Neural crest cell (in vitro differentiated cells): Measurements from ENCODE around the gene CLHC1. TPM values are rescaled to one million over a fixed set of nuclear protein-coding genes. Genes with fewer than 3 reads are reported as not detected.
A peak's percentile ranks its signal among the peaks of the same experiment; 100 is the strongest.
"Not testable (repeated sequence)": the region's sequence is repeated elsewhere in the genome, so short reads cannot be mapped to it uniquely, and the experiment has no call there.

Experiments
- DNase-seq: peaks from one replicate; pipeline ENCODE4 v3.0.0; 2021; ENCODE audit warnings: low read depth, mixed read lengths, low spot score
- H3K27ac Mint-ChIP-seq: one replicate; pipeline ENCODE4 v1.8.0; 2021; ENCODE audit warnings: mild to moderate bottlenecking, mixed read lengths; ENCODE audit not compliant: unreplicated experiment
- H3K27me3 Mint-ChIP-seq: 2 replicates; pipeline ENCODE4 v1.8.0; 2021; ENCODE audit warnings: low read depth, mild to moderate bottlenecking, mixed read lengths
- H3K36me3 Mint-ChIP-seq: 2 replicates; pipeline ENCODE4 v1.8.0; 2021; ENCODE audit warnings: low read depth, mild to moderate bottlenecking, mixed read lengths
- H3K4me1 Mint-ChIP-seq: 2 replicates; pipeline ENCODE4 v1.8.0; 2021; ENCODE audit warnings: mixed read lengths
- H3K4me3 Mint-ChIP-seq: one replicate; pipeline ENCODE4 v1.8.0; 2021; ENCODE audit warnings: mild to moderate bottlenecking, mixed read lengths
- H3K9me3 Mint-ChIP-seq: 2 replicates; pipeline ENCODE4 v1.8.0; 2021; ENCODE audit warnings: mixed read lengths
- CTCF ChIP-seq: fragments of 200-600 bp; sonication (generic); conservative IDR thresholded peaks from 2 replicates; pipeline ENCODE4 v1.5.0; 2021; ENCODE audit warnings: antibody characterized with exemption, mild to moderate bottlenecking
- total RNA-seq: library from RNA; stranded (reverse); gene quantifications from 2 replicates; pipeline ENCODE4 v1.2.1, GENCODE V29; 2021

Gene CLHC1
- total RNA-seq, 1 donor from 2014 or later = 22.5 TPM

GRCh38 chr2:55135491-55135890, 96.6 kb downstream of the CLHC1 start:
- Mint-ChIP-seq H3K4me1 (peaks cover 53% of the 10 kb centered on the region), H3K4me3 (no peak overlapping the region), H3K36me3 (no peaks in the 10 kb centered on the region), H3K9me3 (no peaks in the 10 kb centered on the region), H3K27me3 (no peaks in the 10 kb centered on the region), H3K27ac (no peak overlapping the region)
- TF ChIP-seq CTCF = no peak
- DNase-seq = no peak

- Mint-ChIP-seq H3K36me3 (no peaks in the 10 kb centered on the region), H3K4me1 (peaks cover 49% of the 10 kb centered on the region), H3K27me3 (no peaks in the 10 kb centered on the region), H3K4me3 (peak overlapping the region; percentile 26), H3K9me3 (no peaks in the 10 kb centered on the region), H3K27ac (peak overlapping the region; percentile 94)
- no peak for DNase-seq
- TF ChIP-seq CTCF = no peak
Observed at GRCh38 chr2:55134316-55134706, 97.8 kb downstream of the CLHC1 start.

GRCh38 chr2:55133467-55134315, 98.4 kb downstream of the CLHC1 start:
- no peaks in the 10 kb centered on the region for H3K9me3 Mint-ChIP-seq
- H3K27ac Mint-ChIP-seq = peak overlapping the region; percentile 94
- H3K4me1 Mint-ChIP-seq = peaks cover 46% of the 10 kb centered on the region
- H3K4me3 Mint-ChIP-seq = peak overlapping the region; percentile 26
- TF ChIP-seq CTCF = no peak
- H3K27me3 Mint-ChIP-seq = no peaks in the 10 kb centered on the region
- DNase-seq = no peak
- no peaks in the 10 kb centered on the region for H3K36me3 Mint-ChIP-seq

GRCh38 chr2:55130849-55131248, 101.2 kb downstream of the CLHC1 start:
- Mint-ChIP-seq H3K4me1 (peaks cover 18% of the 10 kb centered on the region), H3K4me3 (no peak overlapping the region), H3K36me3 (no peaks in the 10 kb centered on the region), H3K9me3 (no peaks in the 10 kb centered on the region), H3K27me3 (no peaks in the 10 kb centered on the region), H3K27ac (no peak overlapping the region)
- no peak for DNase-seq
- TF ChIP-seq CTCF = no peak

- not testable (repeated sequence) for DNase-seq, H3K4me3 Mint-ChIP-seq
Observed at GRCh38 chr2:55126643-55127042, 105.5 kb downstream of the CLHC1 start.

More at GRCh38 chr2:55126643-55127042, 105.5 kb downstream of the CLHC1 start:
- not testable (repeated sequence) for H3K27ac Mint-ChIP-seq, H3K27me3 Mint-ChIP-seq, H3K4me1 Mint-ChIP-seq, H3K9me3 Mint-ChIP-seq, H3K36me3 Mint-ChIP-seq

Other genes with a start within 250 kb of the CLHC1 start
- 197 and 204 TPM in 2 replicates for gene RTN4, start 181.8 kb downstream of the CLHC1 start, total RNA-seq
- 901 and 948 TPM in 2 replicates for gene RPS27A, start 395 bp upstream of the CLHC1 start, total RNA-seq
- 30.4 and 32.9 TPM in 2 replicates for gene MTIF2, start 36.9 kb upstream of the CLHC1 start, total RNA-seq
- gene CCDC88A, start 187.6 kb upstream of the CLHC1 start, total RNA-seq = 123 and 129 TPM in 2 replicates